Naive thymus-derived CD4-positive, alpha-beta T cell (primary cell): ENCODE data around the gene COL5A1. TPM values are rescaled to one million over a fixed set of nuclear protein-coding genes. Genes with fewer than 3 reads are reported as not detected.

Source experiments
- ATAC-seq: fragments of 150-1000 bp; cut with Tn5 transposase; 2 replicates; pipeline ENCODE4 v1.10.0; 2021; ENCODE audit warnings: mild to moderate bottlenecking, moderate library complexity
- CTCF ChIA-PET: fragments of 350-600 bp; sonication (Branson Sonifier 250); formaldehyde crosslinking; loops from one replicate; lab custom pipeline; 2021; ENCODE audit warnings: antibody characterized with exemption; lab: Charles Lee
- POLR2A ChIA-PET: fragments of 350-600 bp; sonication (Branson Sonifier 250); formaldehyde crosslinking; loops from one replicate; lab custom pipeline; 2021; ENCODE audit warnings: antibody characterized with exemption, inconsistent platforms; lab: Charles Lee
- DNase-seq, 9 donors: peaks; one replicate each; pipeline versions ENCODE4 v3.0.0 to v3.0.0-alpha.2; 2020 to 2022; ENCODE audit warnings: mixed read lengths in 1 of 9
- H3K27ac ChIP-seq: one replicate; pipeline ENCODE4 v1.7.0; 2013; ENCODE audit warnings: mild to moderate bottlenecking, low read depth, low read length, moderate library complexity
- H3K27me3 ChIP-seq, 2 donors: one replicate each; pipeline ENCODE4 v1.7.0; 2013; ENCODE audit warnings: low read length in 2 of 2, mild to moderate bottlenecking in 2 of 2, moderate library complexity in 2 of 2; ENCODE audit not compliant: control insufficient read depth in 2 of 2, insufficient read depth in 2 of 2
- H3K36me3 ChIP-seq, 3 experiments: 1 replicate in 2 of 3; 2 replicates in 1 of 3; pipeline ENCODE4 v1.7.0; 2013; ENCODE audit warnings: low read length in 3 of 3, mild to moderate bottlenecking in 3 of 3, moderate library complexity in 1 of 3; ENCODE audit not compliant: insufficient read depth in 3 of 3, control insufficient read depth in 2 of 3
- H3K4me1 ChIP-seq, 2 donors: one replicate each; pipeline ENCODE4 v1.7.0; 2013; ENCODE audit warnings: low read length in 2 of 2, mild to moderate bottlenecking in 2 of 2, moderate library complexity in 1 of 2; ENCODE audit not compliant: control insufficient read depth in 2 of 2, insufficient read depth in 2 of 2
- H3K4me3 ChIP-seq: 2 replicates; pipeline ENCODE4 v1.7.0; 2013; ENCODE audit warnings: mild to moderate bottlenecking, low read length
- H3K9me3 ChIP-seq, 3 experiments: 1 replicate in 2 of 3; 2 replicates in 1 of 3; pipeline ENCODE4 v1.7.0; 2013; ENCODE audit warnings: low read length in 3 of 3; ENCODE audit not compliant: control insufficient read depth in 2 of 3
- H3K27ac Mint-ChIP-seq, 9 donors: one replicate each; pipeline ENCODE4 v1.8.0; 2020 to 2022; ENCODE audit warnings: mixed read lengths in 9 of 9, mild to moderate bottlenecking in 8 of 9, moderate library complexity in 5 of 9, inconsistent platforms in 2 of 9
- H3K27me3 Mint-ChIP-seq, 5 donors: one replicate each; pipeline ENCODE4 v1.8.0; 2021 to 2022; ENCODE audit warnings: mixed read lengths in 5 of 5, mild to moderate bottlenecking in 1 of 5
- H3K36me3 Mint-ChIP-seq, 5 donors: one replicate each; pipeline ENCODE4 v1.8.0; 2020 to 2022; ENCODE audit warnings: mixed read lengths in 5 of 5, mild to moderate bottlenecking in 3 of 5, inconsistent platforms in 1 of 5
- H3K4me1 Mint-ChIP-seq, 7 donors: one replicate each; pipeline ENCODE4 v1.8.0; 2020 to 2022; ENCODE audit warnings: mixed read lengths in 7 of 7, mild to moderate bottlenecking in 3 of 7, inconsistent platforms in 1 of 7
- H3K4me3 Mint-ChIP-seq, 10 donors: one replicate each; pipeline ENCODE4 v1.8.0; 2020 to 2022; ENCODE audit warnings: mild to moderate bottlenecking in 10 of 10, mixed read lengths in 10 of 10, moderate library complexity in 6 of 10, inconsistent platforms in 2 of 10
- H3K9me3 Mint-ChIP-seq, 11 donors: one replicate each; pipeline ENCODE4 v1.8.0; 2020 to 2022; ENCODE audit warnings: mixed read lengths in 11 of 11, mild to moderate bottlenecking in 4 of 11, inconsistent platforms in 1 of 11, moderate library complexity in 1 of 11
- intact Hi-C, 2 donors: fragments of 100-400 bp; cut with micrococcal nuclease; formaldehyde crosslinking; loops; one replicate each; pipeline ENCODE4 v1.15.1; 2023
- polyA plus RNA-seq, 2 donors: library from polyadenylated mRNA; unstranded; fragments of 300-500 nt; fragmentation: Illumina TruSeq; gene quantifications; one replicate each; pipeline ENCODE4 v1.2.3, GENCODE V29; 2021
- total RNA-seq, 6 experiments: library from RNA in 5 of 6; stranded (reverse) in 5 of 6; gene quantifications; 1 replicate in 5 of 6; 2 replicates in 1 of 6; pipeline ENCODE4 v1.2.3 and lab custom pipeline; 2021 to 2026

The COL5A1 gene
- total and polyA plus RNA-seq, 7 experiments from 2014 or later: 0.16 to 0.56 (median 0.24) TPM; not detected in 2

DNA sequence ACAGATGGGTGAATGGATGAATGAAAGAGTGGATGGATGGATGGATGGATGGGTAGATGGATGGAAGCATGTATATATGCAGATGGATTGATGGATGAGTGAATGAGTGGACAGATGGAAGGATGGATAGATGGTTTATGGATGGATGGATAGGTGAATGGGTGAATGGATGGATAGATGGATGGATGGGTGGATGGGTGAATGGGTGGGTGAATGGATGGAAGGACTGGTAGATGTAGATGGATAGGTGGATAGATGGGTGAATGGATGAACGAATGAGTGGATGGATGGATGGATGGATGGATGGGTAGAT is 85.1 kb downstream of the COL5A1 start:
- no peaks in the 10 kb centered on the region for H3K4me1 ChIP-seq
- intact Hi-C loops: no loop called here
- H3K27me3 Mint-ChIP-seq: peaks cover 0 to 31% (median 7%) of the 10 kb centered on the region in 5 donors
- ATAC-seq (no peak), DNase-seq (no peak)
- no peak overlapping the region for H3K4me3 Mint-ChIP-seq
- H3K36me3 Mint-ChIP-seq: peaks cover 0 to 4% (median 0%) of the 10 kb centered on the region in 5 donors
- no peaks in the 10 kb centered on the region for H3K36me3 ChIP-seq
- H3K4me1 Mint-ChIP-seq: peaks cover 4 to 9% (median 6%) of the 10 kb centered on the region in 7 donors
- no peak overlapping the region for H3K27ac ChIP-seq
- no peak overlapping the region for H3K4me3 ChIP-seq
- no peak overlapping the region for H3K27ac Mint-ChIP-seq
- ChIA-PET CTCF (no interaction called here), POLR2A (no interaction called here)
- H3K9me3 ChIP-seq: no peaks in the 10 kb centered on the region
- H3K9me3 Mint-ChIP-seq: peaks cover 0 to 2% (median 0%) of the 10 kb centered on the region in 11 donors
- no peaks in the 10 kb centered on the region for H3K27me3 ChIP-seq

GRCh38 chr9:134728021-134728795 is 86.6 kb downstream of the COL5A1 start:
- Mint-ChIP-seq H3K27ac (no peak overlapping the region), H3K27me3 (peaks cover 0 to 17% (median 5%) of the 10 kb centered on the region in 5 donors), H3K36me3 (no peaks in the 10 kb centered on the region), H3K4me1 (peaks cover 4 to 9% (median 6%) of the 10 kb centered on the region in 7 donors), H3K4me3 (no peak overlapping the region), H3K9me3 (peaks cover 0 to 2% (median 0%) of the 10 kb centered on the region in 11 donors)
- H3K4me1 ChIP-seq: no peaks in the 10 kb centered on the region
- no peak overlapping the region for H3K4me3 ChIP-seq
- DNase-seq (no peak), ATAC-seq (no peak)
- H3K9me3 ChIP-seq: no peaks in the 10 kb centered on the region
- intact Hi-C loops: no loop called here
- no peak overlapping the region for H3K27ac ChIP-seq
- ChIA-PET CTCF (no interaction called here), POLR2A (no interaction called here)
- no peaks in the 10 kb centered on the region for H3K36me3 ChIP-seq
- H3K27me3 ChIP-seq: no peaks in the 10 kb centered on the region

GRCh38 chr9:134728801-134729495 is 87.3 kb downstream of the COL5A1 start:
- Mint-ChIP-seq H3K4me1 (peaks cover 4 to 9% (median 6%) of the 10 kb centered on the region in 7 donors), H3K4me3 (no peak overlapping the region), H3K27me3 (peaks cover 0 to 12% (median 1%) of the 10 kb centered on the region in 5 donors), H3K36me3 (no peaks in the 10 kb centered on the region), H3K9me3 (peaks cover 0 to 2% (median 0%) of the 10 kb centered on the region in 11 donors), H3K27ac (peak overlapping the region in 1 of 9 donors; percentile 36)
- ChIA-PET CTCF (no interaction called here), POLR2A (no interaction called here)
- H3K4me1 ChIP-seq: no peaks in the 10 kb centered on the region
- ATAC-seq (no peak), DNase-seq (no peak)
- no peaks in the 10 kb centered on the region for H3K27me3 ChIP-seq
- H3K27ac ChIP-seq: no peak overlapping the region
- no peaks in the 10 kb centered on the region for H3K9me3 ChIP-seq
- H3K36me3 ChIP-seq: no peaks in the 10 kb centered on the region
- intact Hi-C loops: no loop called here
- H3K4me3 ChIP-seq: no peak overlapping the region

GRCh38 chr9:134730011-134730760 is 88.6 kb downstream of the COL5A1 start:
- H3K4me3 ChIP-seq: no peak overlapping the region
- H3K4me3 Mint-ChIP-seq: no peak overlapping the region
- H3K27me3 ChIP-seq: no peaks in the 10 kb centered on the region
- peaks cover 0 to 2% (median 0%) of the 10 kb centered on the region in 11 donors for H3K9me3 Mint-ChIP-seq
- DNase-seq (no peak), ATAC-seq (no peak)
- H3K27me3 Mint-ChIP-seq: peaks cover 0 to 6% (median 0%) of the 10 kb centered on the region in 5 donors
- no peak overlapping the region for H3K27ac ChIP-seq
- no peaks in the 10 kb centered on the region for H3K9me3 ChIP-seq
- H3K36me3 ChIP-seq: no peaks in the 10 kb centered on the region
- H3K27ac Mint-ChIP-seq: no peak overlapping the region
- no peaks in the 10 kb centered on the region for H3K4me1 ChIP-seq
- intact Hi-C loops: no loop called here
- H3K36me3 Mint-ChIP-seq: no peaks in the 10 kb centered on the region
- CTCF ChIA-PET: no interaction called here
- H3K4me1 Mint-ChIP-seq: peaks cover 4 to 7% (median 6%) of the 10 kb centered on the region in 7 donors
- POLR2A ChIA-PET: no interaction called here

DNA sequence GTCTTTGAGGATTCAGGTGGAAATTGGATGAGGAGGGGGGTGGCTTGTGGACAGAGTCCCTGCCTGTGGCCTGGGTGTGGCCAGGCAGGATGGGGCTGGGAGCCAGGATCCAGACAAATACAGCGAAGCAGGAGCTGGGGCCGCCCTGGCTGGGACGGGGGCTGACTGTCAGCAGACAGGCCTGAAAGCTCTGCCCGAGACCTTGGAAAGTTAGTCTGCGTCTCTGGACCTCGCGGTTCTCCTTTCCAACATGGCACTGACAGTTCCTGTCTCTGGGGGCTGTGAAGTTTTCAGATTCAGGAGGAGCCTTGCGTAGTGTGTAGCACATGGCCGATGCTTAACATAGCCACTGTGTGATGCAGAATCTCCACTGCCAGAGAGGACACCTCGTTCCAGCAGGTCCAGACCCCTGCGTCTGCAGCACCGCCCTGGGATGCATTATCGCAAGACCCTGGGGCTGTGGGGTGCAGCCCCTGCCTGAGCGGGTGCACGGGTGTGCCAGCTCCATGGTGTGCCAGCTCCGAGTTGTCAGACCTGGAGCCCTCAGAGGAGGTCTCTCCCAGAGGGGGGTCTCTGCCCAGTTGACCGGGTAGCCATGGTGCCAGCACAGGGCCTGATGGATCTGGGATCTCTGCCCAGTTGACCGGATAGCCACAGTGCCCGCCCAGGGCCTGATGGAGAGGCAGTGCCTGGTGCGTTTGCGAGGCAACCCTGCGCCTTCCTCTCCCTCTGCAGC is 89.3 kb downstream of the COL5A1 start:
- Histone ChIP-seq H3K4me1 (no peaks in the 10 kb centered on the region), H3K36me3 (no peaks in the 10 kb centered on the region), H3K27ac (no peak overlapping the region), H3K4me3 (no peak overlapping the region), H3K9me3 (no peaks in the 10 kb centered on the region), H3K27me3 (no peaks in the 10 kb centered on the region)
- ChIA-PET CTCF (no interaction called here), POLR2A (no interaction called here)
- no peaks in the 10 kb centered on the region for H3K36me3 Mint-ChIP-seq
- intact Hi-C loops: no loop called here
- H3K9me3 Mint-ChIP-seq: peaks cover 0 to 2% (median 0%) of the 10 kb centered on the region in 11 donors
- H3K4me3 Mint-ChIP-seq: no peak overlapping the region
- ATAC-seq (no peak), DNase-seq (no peak)
- H3K27ac Mint-ChIP-seq: no peak overlapping the region
- H3K4me1 Mint-ChIP-seq: no peaks in the 10 kb centered on the region
- no peaks in the 10 kb centered on the region for H3K27me3 Mint-ChIP-seq
